Tibial artery (tissue), 4 donors: ENCODE data around the gene ARL5B.

Experiments
- DNase-seq, 2 donors: peaks; one replicate each; pipeline ENCODE4 v3.0.0-alpha.2; 2019
- H3K27ac ChIP-seq, 2 donors: fragments of 200-600 bp; sonication (generic) in 1 of 2; 1 replicate in 1 of 2; 2 replicates in 1 of 2; pipeline ENCODE4 v1.5.1; 2018 to 2019; ENCODE audit warnings: mild to moderate bottlenecking in 1 of 2
- H3K27me3 ChIP-seq, 2 donors: fragments of 200-600 bp; sonication (generic) in 1 of 2; one replicate each; pipeline versions ENCODE4 v1.5.1 to v1.6.0; 2016 to 2019
- H3K36me3 ChIP-seq, 3 donors: fragments of 200-600 bp; sonication (generic) in 2 of 3; one replicate each; pipeline ENCODE4 v1.5.1; 2016 to 2019; ENCODE audit warnings: mild to moderate bottlenecking in 2 of 3
- H3K4me1 ChIP-seq, 4 donors: fragments of 200-600 bp; sonication (generic) in 2 of 4; 1 replicate in 3 of 4; 2 replicates in 1 of 4; pipeline ENCODE4 v1.5.1; 2016 to 2019
- H3K4me3 ChIP-seq, 2 donors: fragments of 200-600 bp; sonication (generic) in 1 of 2; 1 replicate in 1 of 2; 2 replicates in 1 of 2; pipeline ENCODE4 v1.5.1; 2018 to 2019; ENCODE audit warnings: mild to moderate bottlenecking in 2 of 2
- H3K9me3 ChIP-seq, 3 donors: fragments of 200-600 bp; sonication (generic) in 1 of 3; one replicate each; pipeline ENCODE4 v1.5.1; 2016 to 2019
- intact Hi-C: fragments of 100-400 bp; cut with DNase I; formaldehyde crosslinking; loops from one replicate; pipeline ENCODE4 v1.15.0; 2023; ENCODE audit warnings: low total_unique reads
- TF ChIP-seq, protein P1 (sequence below), 2 experiments: fragments of 200-600 bp in 1 of 2; fragments of 450-650 bp in 1 of 2; IDR thresholded peaks; one replicate each; pipeline ENCODE4 v1.5.1; 2017 to 2019; ENCODE audit warnings: antibody characterized with exemption in 2 of 2, mild to moderate bottlenecking in 1 of 2, moderate library complexity in 1 of 2

ARL5B gene, protein sequence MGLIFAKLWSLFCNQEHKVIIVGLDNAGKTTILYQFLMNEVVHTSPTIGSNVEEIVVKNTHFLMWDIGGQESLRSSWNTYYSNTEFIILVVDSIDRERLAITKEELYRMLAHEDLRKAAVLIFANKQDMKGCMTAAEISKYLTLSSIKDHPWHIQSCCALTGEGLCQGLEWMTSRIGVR

DNA sequence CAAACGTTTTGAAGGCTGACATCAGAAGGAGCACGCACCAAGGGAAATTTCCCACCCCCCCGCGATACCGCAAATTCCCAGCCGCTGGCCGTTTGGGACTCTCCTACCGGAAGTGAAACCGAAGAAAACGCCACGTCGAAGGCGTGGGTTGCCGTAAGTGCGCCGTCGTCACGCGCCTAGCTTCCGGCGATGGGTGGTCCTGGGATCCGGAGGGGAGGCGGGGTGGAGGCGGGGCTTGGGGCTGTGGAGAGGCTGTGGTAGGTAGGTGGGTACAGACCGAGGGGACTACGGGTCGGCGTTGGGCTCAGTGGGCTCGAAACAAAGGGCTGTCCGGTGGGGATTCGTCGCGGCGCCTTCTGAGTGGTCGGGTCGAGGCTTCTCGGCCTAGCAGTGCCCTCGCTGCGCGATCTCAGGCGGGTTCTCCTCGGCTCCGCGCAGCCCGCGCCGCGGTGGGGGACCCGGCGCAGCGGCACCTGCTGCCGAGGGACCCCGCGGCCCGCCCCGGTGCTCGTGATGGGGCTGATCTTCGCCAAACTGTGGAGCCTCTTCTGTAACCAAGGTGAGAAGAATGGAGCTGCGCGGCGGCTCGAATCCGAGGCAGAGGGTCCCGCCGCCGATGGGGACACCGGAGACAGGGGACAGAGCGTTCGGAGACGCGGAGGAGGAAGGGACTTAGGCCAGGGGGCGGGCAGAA lies at the start of gene ARL5B:
Gene ARL5B, plus strand, starts transcription at position 307 of the 694 bp plus-strand sequence. Its CDS starts 207 bp downstream, at position 514.
- H3K9me3 ChIP-seq, result no peaks in the 10 kb centered on the region
- intact Hi-C loops, result no loop called here
- TF ChIP-seq, protein P1, sequence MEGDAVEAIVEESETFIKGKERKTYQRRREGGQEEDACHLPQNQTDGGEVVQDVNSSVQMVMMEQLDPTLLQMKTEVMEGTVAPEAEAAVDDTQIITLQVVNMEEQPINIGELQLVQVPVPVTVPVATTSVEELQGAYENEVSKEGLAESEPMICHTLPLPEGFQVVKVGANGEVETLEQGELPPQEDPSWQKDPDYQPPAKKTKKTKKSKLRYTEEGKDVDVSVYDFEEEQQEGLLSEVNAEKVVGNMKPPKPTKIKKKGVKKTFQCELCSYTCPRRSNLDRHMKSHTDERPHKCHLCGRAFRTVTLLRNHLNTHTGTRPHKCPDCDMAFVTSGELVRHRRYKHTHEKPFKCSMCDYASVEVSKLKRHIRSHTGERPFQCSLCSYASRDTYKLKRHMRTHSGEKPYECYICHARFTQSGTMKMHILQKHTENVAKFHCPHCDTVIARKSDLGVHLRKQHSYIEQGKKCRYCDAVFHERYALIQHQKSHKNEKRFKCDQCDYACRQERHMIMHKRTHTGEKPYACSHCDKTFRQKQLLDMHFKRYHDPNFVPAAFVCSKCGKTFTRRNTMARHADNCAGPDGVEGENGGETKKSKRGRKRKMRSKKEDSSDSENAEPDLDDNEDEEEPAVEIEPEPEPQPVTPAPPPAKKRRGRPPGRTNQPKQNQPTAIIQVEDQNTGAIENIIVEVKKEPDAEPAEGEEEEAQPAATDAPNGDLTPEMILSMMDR (IDR thresholded peaks at IDR 0.05), result no peak
- peak within 1 kb of the TSS; percentile 67 to 99 for H3K4me3 ChIP-seq
- H3K27me3 ChIP-seq, result no peaks in the 10 kb centered on the region
- DNase-seq, result peak; percentile 98 to 99
- peak within 1 kb of the TSS; percentile 94 to 99 for H3K27ac ChIP-seq
- H3K36me3 ChIP-seq, result no peaks in the 10 kb centered on the region
- peaks cover 0 to 39% (median 18%) of the 10 kb centered on the region in 4 donors for H3K4me1 ChIP-seq

DNA sequence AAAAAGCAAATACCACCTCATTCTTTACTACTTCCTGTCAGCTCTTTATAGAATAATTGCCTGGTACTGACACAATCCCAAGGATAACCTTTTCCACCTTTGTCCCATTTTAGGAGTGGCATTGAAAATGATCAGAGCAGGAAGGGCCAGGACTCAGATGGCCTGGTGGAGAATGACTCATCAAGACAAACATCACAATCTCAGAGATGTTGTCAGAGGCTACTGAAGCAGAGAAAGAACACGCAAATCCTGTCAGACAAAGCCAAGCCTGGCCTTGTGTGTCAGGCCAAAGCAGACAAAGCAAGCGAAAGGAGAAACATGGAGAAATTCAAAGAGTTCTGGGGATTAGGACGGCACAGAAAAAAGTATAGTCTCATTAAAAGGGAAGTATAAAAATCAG lies 48.7 kb upstream of the ARL5B start:
- Histone ChIP-seq H3K27me3 (no peaks in the 10 kb centered on the region), H3K36me3 (peaks cover 0 to 25% (median 9%) of the 10 kb centered on the region in 3 donors), H3K9me3 (no peaks in the 10 kb centered on the region), H3K4me1 (peaks cover 0 to 5% (median 0%) of the 10 kb centered on the region in 4 donors), H3K27ac (no peak overlapping the region), H3K4me3 (no peak overlapping the region)
- DNase-seq, result no peak
- TF ChIP-seq, protein P1 (IDR thresholded peaks at IDR 0.05), result no peak
- intact Hi-C loops, result no loop called here

DNA sequence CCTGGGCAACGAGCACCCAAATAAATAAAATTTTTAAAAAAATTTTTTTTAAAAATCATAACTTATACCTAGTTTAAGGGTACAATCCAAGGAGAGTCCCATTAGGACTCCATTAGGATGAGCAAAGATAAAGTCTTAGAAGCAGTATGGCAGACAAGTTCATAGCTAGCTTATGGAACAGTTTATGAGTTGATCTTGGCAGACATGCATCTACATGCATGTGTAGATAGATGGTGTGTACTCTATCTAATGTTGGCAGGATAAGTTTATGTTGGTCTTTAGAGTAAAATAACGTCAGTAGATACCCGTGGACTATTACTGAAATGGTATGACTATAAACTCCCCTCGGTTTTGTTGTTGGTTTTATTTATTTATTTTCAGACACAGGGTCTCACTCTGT lies 48.1 kb upstream of the ARL5B start:
- peaks cover 0 to 5% (median 0%) of the 10 kb centered on the region in 4 donors for H3K4me1 ChIP-seq
- intact Hi-C loops, result no loop called here
- no peak overlapping the region for H3K27ac ChIP-seq
- peaks cover 0 to 25% (median 9%) of the 10 kb centered on the region in 3 donors for H3K36me3 ChIP-seq
- no peaks in the 10 kb centered on the region for H3K27me3 ChIP-seq
- no peak for DNase-seq
- TF ChIP-seq, protein P1 (IDR thresholded peaks at IDR 0.05), result no peak
- H3K9me3 ChIP-seq, result no peaks in the 10 kb centered on the region
- no peak overlapping the region for H3K4me3 ChIP-seq

DNA sequence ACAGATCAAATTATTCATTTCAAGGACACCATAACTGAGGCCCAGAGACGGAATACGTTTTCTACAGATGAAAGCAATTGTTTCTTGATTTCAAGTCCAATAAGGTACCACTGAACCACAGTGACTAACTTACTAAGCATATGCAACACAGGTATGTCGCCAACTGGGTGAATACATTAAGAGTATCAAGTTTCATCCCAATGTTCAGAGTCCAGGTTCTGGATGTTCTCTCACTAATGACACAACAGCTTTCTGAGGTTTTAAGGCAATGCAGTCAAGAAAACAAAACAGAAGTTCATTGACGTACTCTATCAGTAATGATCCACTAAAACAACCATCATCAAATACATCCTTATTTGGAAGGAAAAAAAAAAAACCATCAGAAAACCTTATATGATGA lies 43.6 kb upstream of the ARL5B start:
- intact Hi-C loops, result no loop called here
- no peak for DNase-seq
- TF ChIP-seq, protein P1 (IDR thresholded peaks at IDR 0.05), result no peak
- no peak overlapping the region for H3K4me3 ChIP-seq
- no peaks in the 10 kb centered on the region for H3K9me3 ChIP-seq
- peaks cover 0 to 30% (median 9%) of the 10 kb centered on the region in 3 donors for H3K36me3 ChIP-seq
- no peaks in the 10 kb centered on the region for H3K27me3 ChIP-seq
- no peaks in the 10 kb centered on the region for H3K4me1 ChIP-seq
- no peak overlapping the region for H3K27ac ChIP-seq

DNA sequence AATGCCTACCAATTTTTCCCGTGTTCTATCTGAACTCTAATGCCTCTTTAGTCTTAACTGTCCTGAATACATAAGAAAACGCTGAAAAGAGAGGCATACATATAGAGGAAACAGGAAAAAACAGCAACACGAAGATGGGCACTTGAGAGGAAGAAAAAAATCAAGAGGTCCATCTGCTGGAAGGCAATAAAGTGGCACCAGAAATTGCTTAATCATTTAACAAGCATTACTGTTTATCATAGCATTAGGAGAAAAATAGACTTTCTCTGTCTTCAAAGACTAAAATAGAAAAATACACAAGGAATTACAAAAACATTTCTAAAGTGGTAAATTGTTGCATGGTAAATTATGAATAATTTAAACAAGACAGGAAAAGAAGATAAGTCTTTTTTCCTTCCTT lies 42.9 kb upstream of the ARL5B start:
- no peak for DNase-seq
- H3K4me3 ChIP-seq, result no peak overlapping the region
- no peak overlapping the region for H3K27ac ChIP-seq
- H3K4me1 ChIP-seq, result no peaks in the 10 kb centered on the region
- H3K27me3 ChIP-seq, result no peaks in the 10 kb centered on the region
- H3K36me3 ChIP-seq, result peaks cover 0 to 31% (median 9%) of the 10 kb centered on the region in 3 donors
- intact Hi-C loops, result no loop called here
- TF ChIP-seq, protein P1 (IDR thresholded peaks at IDR 0.05), result no peak
- no peaks in the 10 kb centered on the region for H3K9me3 ChIP-seq
